Endothelial cell of umbilical vein (primary cell): ENCODE measurements around the gene TFF1. TPM values are rescaled to one million over a fixed set of nuclear protein-coding genes. Genes with fewer than 3 reads are reported as not detected.

Experiments
- BruUV-seq: library from RNA; stranded (reverse); fragments of 400-500 nt; replicated peaks from 2 replicates; lab custom pipeline; 2021; lab: Mats Ljungman, UMichigan
- CTCF ChIA-PET: fragments of 300-600, 350-600 bp; sonication (Branson Sonifier 250); formaldehyde crosslinking; loops from one replicate; lab custom pipeline; 2021; ENCODE audit warnings: antibody characterized with exemption, inconsistent platforms; lab: Charles Lee
- POLR2A ChIA-PET: fragments of 300-600, 350-600 bp; sonication (Branson Sonifier 250); formaldehyde crosslinking; loops from one replicate; lab custom pipeline; 2021; ENCODE audit warnings: antibody characterized with exemption, inconsistent platforms; lab: Charles Lee
- DNase-seq: peaks from one replicate; pipeline ENCODE4 v3.0.0-alpha.2; 2011; ENCODE audit warnings: low read depth, low spot score
- FAIRE-seq: peaks from 2 replicates; lab custom pipeline; 2011; peaks lifted over from hg19 to GRCh38; lab: Jason Lieb, UNC
- H2AFZ ChIP-seq: 2 replicates; pipeline ENCODE4 v1.6.0; 2012; ENCODE audit warnings: low read depth, low read length, control low read depth, inconsistent platforms
- H3K27ac ChIP-seq: 2 replicates; pipeline ENCODE4 v1.5.1; 2011; ENCODE audit warnings: low read depth, mild to moderate bottlenecking, control low read depth, low read length, moderate library complexity; ENCODE audit not compliant: insufficient read depth
- H3K27me3 ChIP-seq, 2 experiments: 2 replicates each; pipeline versions ENCODE4 v1.6.0 to v1.6.1; 2011; ENCODE audit warnings: low read length in 2 of 2, mixed read lengths in 1 of 2; ENCODE audit not compliant: control insufficient read depth in 2 of 2, insufficient read depth in 2 of 2
- H3K36me3 ChIP-seq, 2 experiments: 2 replicates in 1 of 2; 3 replicates in 1 of 2; pipeline ENCODE4 v1.5.1; 2011; ENCODE audit warnings: low read length in 2 of 2, mild to moderate bottlenecking in 1 of 2, moderate library complexity in 1 of 2; ENCODE audit not compliant: control insufficient read depth in 2 of 2, insufficient read depth in 2 of 2; ENCODE audit errors: extremely low read depth in 1 of 2
- H3K4me1 ChIP-seq: 3 replicates; pipeline ENCODE4 v1.5.1; 2011; ENCODE audit warnings: mild to moderate bottlenecking, low read length; ENCODE audit not compliant: control insufficient read depth, insufficient read depth; ENCODE audit errors: extremely low read depth
- H3K4me2 ChIP-seq: 2 replicates; pipeline ENCODE4 v1.6.1; 2011; ENCODE audit warnings: low read length, control low read depth, mixed read lengths; ENCODE audit not compliant: insufficient read depth
- H3K4me3 ChIP-seq, 3 experiments: fragments of 200-600 bp in 1 of 3; sonication (generic), shearing (Covaris generic) in 1 of 3; replicated peaks in 1 of 3; 2 replicates each; pipeline ENCODE4 v1.5.1; 2011 to 2016; ENCODE audit warnings: control low read depth in 3 of 3, low read length in 3 of 3, mild to moderate bottlenecking in 2 of 3, inconsistent platforms in 1 of 3, low read depth in 1 of 3, moderate library complexity in 1 of 3; ENCODE audit not compliant: insufficient read depth in 1 of 3
- H3K79me2 ChIP-seq: 2 replicates; pipeline ENCODE4 v1.6.0; 2012; ENCODE audit warnings: low read length, inconsistent platforms; ENCODE audit not compliant: control insufficient read depth, insufficient read depth
- H3K9ac ChIP-seq: replicated peaks from 2 replicates; pipeline ENCODE3; 2011; ENCODE audit warnings: low read length, control low read depth; ENCODE audit not compliant: insufficient read depth; ENCODE audit errors: extremely low read depth
- H3K9me1 ChIP-seq: replicated peaks from 3 replicates; pipeline ENCODE4 v1.6.0; 2011; ENCODE audit warnings: mild to moderate bottlenecking, low read length; ENCODE audit not compliant: control insufficient read depth, insufficient read depth; ENCODE audit errors: extremely low read depth
- H3K9me3 ChIP-seq: replicated peaks from 2 replicates; pipeline ENCODE4 v1.5.1; 2012; ENCODE audit warnings: low read length, inconsistent platforms; ENCODE audit not compliant: control insufficient read depth, insufficient read depth
- H4K20me1 ChIP-seq: replicated peaks from 2 replicates; pipeline ENCODE3; 2011; ENCODE audit warnings: mild to moderate bottlenecking, low read length; ENCODE audit not compliant: control insufficient read depth, insufficient read depth; ENCODE audit errors: extremely low read depth
- EZH2 ChIP-seq: IDR thresholded peaks from 2 replicates; pipeline ENCODE4 v1.6.1; 2012; ENCODE audit warnings: borderline replicate concordance, low read depth, mild to moderate bottlenecking, moderate library complexity, low read length, inconsistent platforms; ENCODE audit not compliant: severe bottlenecking
- FOS ChIP-seq: IDR thresholded peaks from 2 replicates; pipeline ENCODE4 v1.6.1; 2011; ENCODE audit warnings: mild to moderate bottlenecking, low read length, moderate library complexity, borderline replicate concordance; ENCODE audit not compliant: insufficient read depth
- GATA2 ChIP-seq: IDR thresholded peaks from 2 replicates; pipeline ENCODE4 v1.7.0; 2011; ENCODE audit warnings: low read depth, mild to moderate bottlenecking, moderate library complexity, mixed read lengths, low read length; ENCODE audit not compliant: insufficient read length, insufficient read depth
- JUN ChIP-seq: IDR thresholded peaks from 2 replicates; pipeline ENCODE4 v1.6.1; 2011; ENCODE audit warnings: borderline replicate concordance, low read depth; ENCODE audit not compliant: insufficient read length, insufficient read depth
- MYC ChIP-seq: IDR thresholded peaks from one replicate; pipeline ENCODE4 v1.6.1; 2011; ENCODE audit warnings: mild to moderate bottlenecking, low read depth, low read length
- POLR2A ChIP-seq: IDR thresholded peaks from 2 replicates; pipeline ENCODE4 v1.6.1; 2012; ENCODE audit warnings: low read depth, mild to moderate bottlenecking, control low read depth, low read length
- POLR2AphosphoS5 ChIP-seq: IDR thresholded peaks from 2 replicates; pipeline ENCODE4 v1.6.1; 2012; ENCODE audit warnings: low read depth, mild to moderate bottlenecking, control low read depth, low read length, moderate library complexity; ENCODE audit not compliant: insufficient read depth
- dilution Hi-C: fragments of 300-500 bp; cut with MboI; formaldehyde crosslinking; loops from one replicate; pipeline ENCODE4 v1.15.0; 2019; ENCODE audit warnings: low sequenced_read_pairs; ENCODE audit not compliant: extremely low pct_ligation_motif_present
- intact Hi-C: fragments of 100-400 bp; cut with micrococcal nuclease; formaldehyde crosslinking; loops from one replicate; pipeline ENCODE4 v1.10.0; 2022
- polyA plus RNA-seq, 4 experiments: library from polyadenylated mRNA; depleted of rRNA in 3 of 4; stranded (reverse) in 3 of 4; unstranded in 1 of 4; fragments of >200 nt; gene quantifications; 2 replicates each; pipeline versions ENCODE4 v1.2.1 to v1.2.3, GENCODE V29; 2011 to 2012; ENCODE audit warnings: missing spikeins in 1 of 4
- total RNA-seq: library from RNA; stranded (reverse); gene quantifications from 2 replicates; pipeline ENCODE4 v1.2.3, GENCODE V29; 2021
- TF ChIP-seq, protein P1 (sequence below): IDR thresholded peaks from 2 replicates; pipeline ENCODE4 v1.6.1; 2011; ENCODE audit not compliant: insufficient read depth, insufficient read length
- TF ChIP-seq, protein P2 (sequence below), 2 donors: IDR thresholded peaks; 1 replicate in 1 of 2; 2 replicates in 1 of 2; pipeline ENCODE4 v1.5.1; 2011; ENCODE audit warnings: low read length in 2 of 2, mild to moderate bottlenecking in 2 of 2, moderate library complexity in 2 of 2, control low read depth in 1 of 2, inconsistent platforms in 1 of 2, low read depth in 1 of 2; ENCODE audit not compliant: insufficient read depth in 1 of 2; ENCODE audit errors: extremely low read depth in 1 of 2

The TFF1 gene
- total and polyA plus RNA-seq, 2 donors (not counting 3 experiments of a cell fraction or from before 2014, with no cell fraction given), result not detected

DNA sequence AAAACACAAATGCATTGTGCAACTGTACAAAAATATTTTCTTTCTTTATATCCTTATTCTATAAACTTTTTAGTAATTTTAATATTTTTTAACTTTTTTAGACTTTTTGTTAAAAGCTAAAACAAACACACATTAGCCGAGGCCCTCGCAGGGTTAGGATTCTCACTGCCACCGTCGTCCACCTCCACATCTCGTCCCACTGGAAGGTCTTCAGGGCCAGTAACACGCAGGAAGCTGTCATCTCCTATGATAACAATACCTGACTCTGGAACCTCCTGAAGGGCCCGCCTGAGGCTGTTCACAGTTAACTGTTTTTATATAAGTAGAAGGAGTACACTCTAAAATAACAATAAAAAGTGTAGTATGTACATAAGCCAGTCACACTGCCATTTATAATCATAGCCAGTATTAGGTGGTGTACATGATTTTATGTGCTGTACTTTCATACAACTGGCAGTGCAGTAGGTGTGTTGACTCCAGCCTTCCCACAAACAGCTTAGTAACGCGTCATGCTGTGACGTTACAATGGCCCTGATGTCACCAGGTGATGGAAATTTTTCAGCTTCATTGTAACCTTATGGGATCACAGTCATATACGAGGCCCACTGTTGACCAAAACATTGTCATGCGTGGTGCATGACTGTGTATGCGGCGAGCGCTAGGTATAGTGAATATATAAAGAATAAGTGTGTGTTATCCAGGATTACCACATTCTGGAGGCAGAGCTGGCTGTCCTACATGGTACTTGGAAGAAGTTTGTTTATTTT is 24.4 kb downstream of the TFF1 start:
- Histone ChIP-seq H3K9me3 (no peaks in the 10 kb centered on the region), H2AFZ (no peak overlapping the region), H3K9ac (no peak overlapping the region), H3K79me2 (no peaks in the 10 kb centered on the region), H3K27ac (no peak overlapping the region), H4K20me1 (no peaks in the 10 kb centered on the region), H3K27me3 (peaks cover 2 to 11% of the 10 kb centered on the region in 2 experiments), H3K4me3 (no peak overlapping the region), H3K36me3 (no peaks in the 10 kb centered on the region), H3K4me1 (no peaks in the 10 kb centered on the region), H3K4me2 (no peak overlapping the region), H3K9me1 (no peaks in the 10 kb centered on the region)
- dilution Hi-C loops (no loop called here), intact Hi-C loops (no loop called here)
- FAIRE-seq (no peak), DNase-seq (no peak)
- TF ChIP-seq MYC (no peak), GATA2 (no peak), POLR2AphosphoS5 (no peak), FOS (no peak), POLR2A (no peak), EZH2 (no peak), JUN (no peak)
- TF ChIP-seq, protein P1, sequence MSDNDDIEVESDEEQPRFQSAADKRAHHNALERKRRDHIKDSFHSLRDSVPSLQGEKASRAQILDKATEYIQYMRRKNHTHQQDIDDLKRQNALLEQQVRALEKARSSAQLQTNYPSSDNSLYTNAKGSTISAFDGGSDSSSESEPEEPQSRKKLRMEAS, result no peak
- TF ChIP-seq, protein P2, sequence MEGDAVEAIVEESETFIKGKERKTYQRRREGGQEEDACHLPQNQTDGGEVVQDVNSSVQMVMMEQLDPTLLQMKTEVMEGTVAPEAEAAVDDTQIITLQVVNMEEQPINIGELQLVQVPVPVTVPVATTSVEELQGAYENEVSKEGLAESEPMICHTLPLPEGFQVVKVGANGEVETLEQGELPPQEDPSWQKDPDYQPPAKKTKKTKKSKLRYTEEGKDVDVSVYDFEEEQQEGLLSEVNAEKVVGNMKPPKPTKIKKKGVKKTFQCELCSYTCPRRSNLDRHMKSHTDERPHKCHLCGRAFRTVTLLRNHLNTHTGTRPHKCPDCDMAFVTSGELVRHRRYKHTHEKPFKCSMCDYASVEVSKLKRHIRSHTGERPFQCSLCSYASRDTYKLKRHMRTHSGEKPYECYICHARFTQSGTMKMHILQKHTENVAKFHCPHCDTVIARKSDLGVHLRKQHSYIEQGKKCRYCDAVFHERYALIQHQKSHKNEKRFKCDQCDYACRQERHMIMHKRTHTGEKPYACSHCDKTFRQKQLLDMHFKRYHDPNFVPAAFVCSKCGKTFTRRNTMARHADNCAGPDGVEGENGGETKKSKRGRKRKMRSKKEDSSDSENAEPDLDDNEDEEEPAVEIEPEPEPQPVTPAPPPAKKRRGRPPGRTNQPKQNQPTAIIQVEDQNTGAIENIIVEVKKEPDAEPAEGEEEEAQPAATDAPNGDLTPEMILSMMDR (IDR thresholded peaks at IDR 0.05; ENCODE audit: extremely low read depth in 1 of 2, insufficient read depth in 1 of 2, low read depth in 1 of 2, low read length in 2 of 2), result no peak
- ChIA-PET POLR2A (no interaction called here), CTCF (interaction anchor here (1.1 to 3.1 kb wide), 4 partner anchors 16 to 39 kb away, joined by 3 to 10 read pairs (median 4); no protein-coding TSS in a partner anchor)
- no TSS peak for BruUV-seq
